ENCODE data around the gene CNTNAP5. TPM values are rescaled to one million over a fixed set of nuclear protein-coding genes. Genes with fewer than 3 reads are reported as not detected.
A peak's percentile ranks its signal among the peaks of the same experiment; 100 is the strongest.

CNTNAP5 gene
- total and polyA plus RNA-seq, 2 of the 13 experiments (the other 11 are each of a cell fraction or from before 2014, with no cell fraction given) = not detected

DNA sequence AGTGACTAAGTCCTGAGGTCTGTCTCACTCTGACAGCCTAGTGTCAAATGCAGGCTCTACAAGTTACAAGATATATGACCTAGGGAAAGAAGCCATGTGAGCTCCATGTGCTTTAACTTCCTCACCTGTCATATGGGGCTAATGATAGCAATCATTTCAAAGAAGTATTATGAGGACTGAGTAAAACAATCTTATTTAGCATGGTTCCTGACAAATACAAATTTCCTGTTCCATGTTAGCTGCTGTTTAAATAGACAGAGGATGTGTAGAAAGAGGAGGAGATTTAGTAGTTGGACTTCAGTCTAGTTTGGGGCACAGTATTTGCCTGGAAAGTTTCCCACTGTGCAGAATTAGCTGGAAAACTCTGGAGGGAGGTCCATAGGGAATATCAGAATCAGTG is 545.8 kb downstream of the CNTNAP5 start (continued):
- TF ChIP-seq ZBTB10 (CRISPR knock-in tag; IDR thresholded peaks at IDR 0.05; ENCODE audit: borderline replicate concordance) = 0 out of 2 replicates have a peak, but pooled peaks have one; percentile 61
- TF ChIP-seq NCOA5 (CRISPR knock-in tag; IDR thresholded peaks at IDR 0.05) = no peak
- 0 out of 2 replicates have a peak, but pooled peaks have one; percentile 56 for TF ChIP-seq ZSCAN30 (CRISPR knock-in tag; IDR thresholded peaks at IDR 0.05)
- TF ChIP-seq ZNF570 (CRISPR knock-in tag; IDR thresholded peaks at IDR 0.05; ENCODE audit: borderline replicate concordance) = no peak
- peak; percentile 71 for TF ChIP-seq KDM6A (CRISPR knock-in tag; IDR thresholded peaks at IDR 0.05; ENCODE audit: low read depth)
- TF ChIP-seq ZNF354B (CRISPR knock-in tag; IDR thresholded peaks at IDR 0.05) = no peak
- TF ChIP-seq ZNF839 (CRISPR knock-in tag; IDR thresholded peaks at IDR 0.05; ENCODE audit: borderline replicate concordance) = no peak
- peak; percentile 25; the same call in 1 of the 2 replicates for TF ChIP-seq ZNF121 (CRISPR knock-in tag; IDR thresholded peaks at IDR 0.05)
- no peak for TF ChIP-seq ZNF547 (CRISPR knock-in tag; IDR thresholded peaks at IDR 0.05)
- no peak for TF ChIP-seq ZBTB1 (CRISPR knock-in tag; IDR thresholded peaks at IDR 0.05; ENCODE audit: borderline replicate concordance)
- TF ChIP-seq, protein P1, sequence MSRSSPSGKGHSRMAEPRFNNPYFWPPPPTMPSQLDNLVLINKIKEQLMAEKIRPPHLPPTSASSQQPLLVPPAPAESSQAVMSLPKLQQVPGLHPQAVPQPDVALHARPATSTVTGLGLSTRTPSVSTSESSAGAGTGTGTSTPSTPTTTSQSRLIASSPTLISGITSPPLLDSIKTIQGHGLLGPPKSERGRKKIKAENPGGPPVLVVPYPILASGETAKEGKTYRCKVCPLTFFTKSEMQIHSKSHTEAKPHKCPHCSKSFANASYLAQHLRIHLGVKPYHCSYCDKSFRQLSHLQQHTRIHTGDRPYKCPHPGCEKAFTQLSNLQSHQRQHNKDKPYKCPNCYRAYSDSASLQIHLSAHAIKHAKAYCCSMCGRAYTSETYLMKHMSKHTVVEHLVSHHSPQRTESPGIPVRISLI (CRISPR knock-in tag; IDR thresholded peaks at IDR 0.05; ENCODE audit: borderline replicate concordance) = no peak; the same call in 1 of the 2 replicates
- TF ChIP-seq ZNF18 (CRISPR knock-in tag; IDR thresholded peaks at IDR 0.05; ENCODE audit: insufficient replicate concordance) = no peak
- TF ChIP-seq KMT2A (CRISPR knock-in tag; IDR thresholded peaks at IDR 0.05) = no peak
- TF ChIP-seq, protein P2, sequence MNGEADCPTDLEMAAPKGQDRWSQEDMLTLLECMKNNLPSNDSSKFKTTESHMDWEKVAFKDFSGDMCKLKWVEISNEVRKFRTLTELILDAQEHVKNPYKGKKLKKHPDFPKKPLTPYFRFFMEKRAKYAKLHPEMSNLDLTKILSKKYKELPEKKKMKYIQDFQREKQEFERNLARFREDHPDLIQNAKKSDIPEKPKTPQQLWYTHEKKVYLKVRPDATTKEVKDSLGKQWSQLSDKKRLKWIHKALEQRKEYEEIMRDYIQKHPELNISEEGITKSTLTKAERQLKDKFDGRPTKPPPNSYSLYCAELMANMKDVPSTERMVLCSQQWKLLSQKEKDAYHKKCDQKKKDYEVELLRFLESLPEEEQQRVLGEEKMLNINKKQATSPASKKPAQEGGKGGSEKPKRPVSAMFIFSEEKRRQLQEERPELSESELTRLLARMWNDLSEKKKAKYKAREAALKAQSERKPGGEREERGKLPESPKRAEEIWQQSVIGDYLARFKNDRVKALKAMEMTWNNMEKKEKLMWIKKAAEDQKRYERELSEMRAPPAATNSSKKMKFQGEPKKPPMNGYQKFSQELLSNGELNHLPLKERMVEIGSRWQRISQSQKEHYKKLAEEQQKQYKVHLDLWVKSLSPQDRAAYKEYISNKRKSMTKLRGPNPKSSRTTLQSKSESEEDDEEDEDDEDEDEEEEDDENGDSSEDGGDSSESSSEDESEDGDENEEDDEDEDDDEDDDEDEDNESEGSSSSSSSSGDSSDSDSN (CRISPR knock-in tag; IDR thresholded peaks at IDR 0.05) = no peak
- no peak for TF ChIP-seq ZNF343 (CRISPR knock-in tag; IDR thresholded peaks at IDR 0.05)
- TF ChIP-seq ZSCAN20 (CRISPR knock-in tag; IDR thresholded peaks at IDR 0.05; ENCODE audit: borderline replicate concordance) = peak; percentile 85; the same call in 1 of the 2 replicates
- TF ChIP-seq, protein P3, sequence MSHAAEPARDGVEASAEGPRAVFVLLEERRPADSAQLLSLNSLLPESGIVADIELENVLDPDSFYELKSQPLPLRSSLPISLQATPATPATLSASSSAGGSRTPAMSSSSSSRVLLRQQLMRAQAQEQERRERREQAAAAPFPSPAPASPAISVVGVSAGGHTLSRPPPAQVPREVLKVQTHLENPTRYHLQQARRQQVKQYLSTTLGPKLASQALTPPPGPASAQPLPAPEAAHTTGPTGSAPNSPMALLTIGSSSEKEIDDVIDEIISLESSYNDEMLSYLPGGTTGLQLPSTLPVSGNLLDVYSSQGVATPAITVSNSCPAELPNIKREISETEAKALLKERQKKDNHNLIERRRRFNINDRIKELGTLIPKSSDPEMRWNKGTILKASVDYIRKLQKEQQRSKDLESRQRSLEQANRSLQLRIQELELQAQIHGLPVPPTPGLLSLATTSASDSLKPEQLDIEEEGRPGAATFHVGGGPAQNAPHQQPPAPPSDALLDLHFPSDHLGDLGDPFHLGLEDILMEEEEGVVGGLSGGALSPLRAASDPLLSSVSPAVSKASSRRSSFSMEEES (CRISPR knock-in tag; IDR thresholded peaks at IDR 0.05) = peak; percentile 90
